HG03469 (cell line): ENCODE results near the gene SULT1C3.
A peak's percentile ranks its signal among the peaks of the same experiment; 100 is the strongest.

Source experiments
- ATAC-seq: cut with Tn5 transposase; IDR thresholded peaks from one replicate; pipeline ENCODE4 v1.9.1; 2021; ENCODE audit warnings: mild to moderate bottlenecking, moderate library complexity, moderate number of reproducible peaks; ENCODE audit not compliant: unreplicated experiment

Gene SULT1C3

GRCh38 chr2:108297436-108298141, 57.8 kb downstream of the SULT1C3 start:
- no peak for ATAC-seq

GRCh38 chr2:108301558-108301957, 61.8 kb downstream of the SULT1C3 start:
- no peak for ATAC-seq

DNA sequence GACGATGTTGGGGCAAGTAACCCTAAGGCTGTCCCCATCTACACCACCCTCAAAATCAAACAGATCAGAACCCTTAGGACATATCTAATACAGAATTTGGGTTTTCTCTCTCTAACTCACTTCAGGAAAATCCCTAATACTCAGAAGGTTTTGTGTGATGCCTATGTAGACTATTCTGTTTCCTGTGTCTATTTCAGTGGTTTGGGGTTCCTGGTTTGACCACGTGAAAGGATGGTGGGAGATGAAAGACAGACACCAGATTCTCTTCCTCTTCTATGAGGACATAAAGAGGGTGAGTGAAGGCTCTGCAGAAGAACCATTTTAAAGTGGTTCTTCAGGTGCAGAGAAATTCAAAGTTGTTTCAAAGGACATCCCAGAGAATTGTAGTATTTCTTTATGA, 65.2 kb downstream of the SULT1C3 start:
- ATAC-seq = peak; percentile 53

DNA sequence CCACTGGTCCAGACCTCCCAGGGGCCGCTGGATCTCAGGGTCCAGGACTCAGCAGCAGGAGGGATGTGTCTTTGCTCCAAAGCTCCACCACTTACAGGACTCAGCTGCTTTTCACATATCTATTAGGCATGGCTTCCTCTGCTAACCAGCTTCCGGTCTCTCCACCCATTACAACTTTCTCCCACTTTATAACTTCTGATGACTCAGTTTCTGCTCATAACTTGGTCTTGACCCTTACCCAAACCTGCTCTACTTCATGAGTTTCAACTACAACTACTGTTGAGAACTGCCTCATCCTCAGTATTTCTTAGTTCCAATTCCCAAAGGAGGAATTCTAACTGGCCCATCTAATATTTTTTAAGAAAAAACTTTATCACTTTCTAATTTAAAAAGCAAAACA, 66.1 kb downstream of the SULT1C3 start:
- ATAC-seq = no peak

GRCh38 chr2:108309903-108310302, 70.1 kb downstream of the SULT1C3 start:
- no peak for ATAC-seq
